ENCODE results near the gene LRCH1.

LRCH1 gene

GRCh38 chr13:46640843-46641242 lies 87.9 kb downstream of the LRCH1 start:
- no peak for DNase-seq

- no peak for DNase-seq
Observed at GRCh38 chr13:46641274-46642081, 88.5 kb downstream of the LRCH1 start.

GRCh38 chr13:46642254-46642653 lies 89.3 kb downstream of the LRCH1 start:
- no peak for DNase-seq

DNA sequence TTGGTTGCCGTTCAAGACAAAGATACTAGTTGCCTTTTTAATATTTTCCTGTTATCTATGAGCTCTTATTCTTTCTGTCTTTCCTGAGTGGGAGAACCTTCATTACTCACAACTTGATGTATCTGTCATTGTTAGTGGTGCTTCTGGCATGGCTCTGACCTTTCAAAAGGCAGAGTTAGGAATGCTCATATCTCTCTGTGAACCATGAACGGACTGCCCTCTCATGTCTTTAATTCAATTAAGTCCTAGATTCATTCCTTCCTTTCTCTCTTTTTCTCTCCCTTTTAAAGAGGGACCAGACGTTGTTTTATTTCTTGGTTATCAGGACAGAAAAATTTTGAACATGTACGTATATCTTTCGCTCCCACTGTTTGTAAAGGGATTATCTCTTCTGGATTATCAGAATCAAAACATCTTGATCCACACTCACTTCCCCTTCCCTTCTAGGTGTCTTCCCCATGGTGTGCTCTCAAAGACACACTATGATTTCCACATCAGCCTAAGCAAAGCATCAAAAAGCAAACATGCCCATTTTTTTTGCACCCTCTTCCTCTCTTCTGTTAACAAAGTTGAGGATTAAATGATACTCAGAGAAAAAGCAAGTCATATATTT lies 90.3 kb downstream of the LRCH1 start:
- no peak for DNase-seq

DNA sequence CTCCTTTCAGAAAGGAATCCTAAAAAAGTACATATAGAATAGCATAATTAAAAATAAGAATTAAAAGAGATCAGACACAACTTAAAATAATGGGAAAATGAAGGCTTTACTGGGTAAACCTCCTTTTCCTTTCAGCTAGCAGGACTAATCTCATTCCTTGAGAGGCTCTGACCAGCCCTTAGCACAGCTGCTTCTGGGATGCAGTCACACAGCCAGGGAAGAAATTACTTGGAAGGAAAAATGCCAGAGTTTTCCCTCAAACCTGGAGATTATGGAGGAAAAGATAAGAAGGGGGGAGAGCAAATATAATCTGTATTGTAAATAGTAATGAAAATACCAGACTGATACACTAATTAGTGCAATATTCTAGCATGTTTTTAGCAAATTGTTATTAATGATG lies 91.8 kb downstream of the LRCH1 start:
- no peak for DNase-seq

DNA sequence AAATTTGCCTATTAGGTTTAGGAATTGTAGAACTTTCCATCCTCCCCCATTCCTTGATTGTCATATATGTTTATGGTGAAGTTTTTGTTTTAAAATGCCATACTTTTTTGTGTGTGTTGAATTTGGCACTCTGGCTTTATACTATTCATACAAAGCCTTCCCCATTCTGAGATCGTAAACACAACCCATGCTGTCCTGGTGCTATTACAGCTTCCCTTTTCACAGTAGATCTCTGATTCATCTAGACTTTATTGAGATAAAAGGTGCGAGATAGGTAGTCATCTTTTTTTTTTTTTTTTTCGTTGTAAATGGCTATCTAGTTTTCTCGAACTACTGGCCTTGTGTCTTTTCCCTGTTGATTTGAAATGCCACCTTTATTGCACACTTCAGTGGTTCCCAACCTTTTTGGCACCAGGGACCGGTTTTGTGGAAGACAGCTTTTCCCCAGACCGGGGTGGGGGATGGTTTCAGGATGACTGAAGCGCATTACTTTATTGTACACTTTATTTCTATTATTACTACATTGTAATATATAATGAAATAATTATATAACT lies 94.6 kb downstream of the LRCH1 start:
- DNase-seq, result no peak

DNA sequence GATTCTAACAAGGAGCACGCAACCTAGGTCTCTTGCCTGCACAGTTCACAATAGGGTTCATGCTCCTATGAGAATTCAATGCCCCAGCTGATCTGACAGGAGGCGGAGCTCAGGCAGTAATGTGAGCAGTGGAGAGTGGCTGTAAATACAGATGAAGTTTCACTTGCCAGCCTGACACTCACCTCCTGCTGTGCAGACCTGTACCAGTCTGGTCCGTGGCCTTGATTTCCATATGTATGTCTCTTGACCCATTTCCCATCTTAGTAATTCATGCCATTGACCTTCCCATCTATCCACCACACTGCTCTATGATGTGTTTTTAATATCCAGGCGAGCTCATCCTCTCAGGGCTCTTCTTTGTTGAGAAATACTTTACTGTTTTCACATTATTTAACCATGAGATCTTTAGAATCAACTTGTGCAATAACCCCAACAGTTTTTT lies 95.2 kb downstream of the LRCH1 start:
- DNase-seq, result peak; percentile 79

DNA sequence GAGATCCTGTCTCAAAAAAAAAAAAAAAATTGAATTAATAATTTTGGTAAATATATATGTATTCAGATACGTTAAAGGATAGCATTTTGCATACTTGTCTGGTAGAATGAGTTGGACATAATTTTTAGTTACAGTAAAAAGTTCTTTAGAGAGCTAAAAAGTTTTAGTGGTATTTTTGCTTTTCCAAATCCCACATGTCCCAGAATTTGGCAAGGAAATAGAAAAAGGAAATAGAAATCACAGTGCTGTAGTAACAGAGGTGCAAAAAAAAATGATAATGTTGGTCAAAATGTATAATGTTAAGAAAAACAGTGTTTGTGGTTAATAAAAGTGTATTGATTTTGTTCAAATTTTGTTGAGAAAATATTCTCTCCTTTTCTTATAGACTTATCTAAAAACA lies 96.8 kb downstream of the LRCH1 start:
- no peak for DNase-seq

- DNase-seq, result no peak
Observed at GRCh38 chr13:46654951-46655350, 102.0 kb downstream of the LRCH1 start.

DNA sequence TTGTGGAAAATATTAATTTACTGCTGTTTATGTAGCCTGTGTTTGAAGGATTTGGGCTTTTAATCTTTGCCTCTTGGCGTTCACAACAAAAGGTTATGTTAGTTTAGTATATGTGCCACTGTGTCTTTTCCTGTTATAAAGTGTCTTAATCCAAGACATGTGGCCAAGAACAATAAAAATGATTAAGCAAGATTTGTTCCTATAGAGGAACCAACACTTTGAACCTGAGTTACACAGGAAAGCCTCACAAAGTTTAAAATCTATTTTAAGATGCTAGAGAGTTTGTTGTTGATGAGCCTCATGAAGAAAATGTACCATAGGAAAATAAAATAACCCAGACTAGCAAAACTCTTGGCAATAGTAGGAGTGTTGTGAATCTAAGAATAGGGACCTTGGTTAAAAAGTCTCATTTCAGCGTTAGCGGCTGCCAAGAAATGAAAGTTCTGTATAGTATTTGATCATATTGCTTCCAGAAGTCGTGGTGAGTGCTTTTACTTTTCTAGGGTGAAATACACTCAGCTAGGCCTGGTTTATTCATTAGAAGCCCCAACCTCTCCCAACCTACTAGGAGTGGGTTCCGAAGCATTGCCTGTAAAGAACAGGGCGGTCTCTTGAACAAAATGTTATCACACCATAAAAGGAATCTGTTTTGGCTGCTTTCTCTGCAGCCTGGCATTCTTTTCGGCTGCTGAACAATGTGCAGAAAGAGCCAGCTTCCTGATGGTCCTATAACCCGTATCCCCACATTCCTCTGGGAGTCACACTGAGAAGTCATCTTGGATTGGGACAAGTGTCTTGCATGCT lies 102.6 kb downstream of the LRCH1 start:
- peak; percentile 89 for DNase-seq

DNA sequence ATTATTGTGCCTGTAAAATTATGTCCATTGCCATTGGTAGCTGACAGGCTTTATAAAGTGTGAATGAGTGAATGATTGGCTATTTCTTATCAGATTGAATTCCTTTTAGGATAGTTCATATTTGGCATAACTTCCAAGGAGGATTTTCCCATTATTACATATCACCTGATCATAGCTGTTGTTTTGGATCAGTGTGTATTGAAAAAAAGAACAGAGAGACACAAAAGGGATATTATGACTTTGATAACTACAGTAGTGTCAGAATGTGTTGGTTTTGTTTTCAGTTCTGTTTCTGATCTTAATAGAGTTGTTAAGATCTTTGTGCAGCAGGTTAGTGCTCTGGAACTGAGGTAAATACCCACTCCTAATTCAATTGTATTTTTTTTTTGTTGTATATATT lies 103.8 kb downstream of the LRCH1 start:
- no peak for DNase-seq

- DNase-seq, result no peak
Observed at GRCh38 chr13:46659413-46660065, 106.6 kb downstream of the LRCH1 start.

DNA sequence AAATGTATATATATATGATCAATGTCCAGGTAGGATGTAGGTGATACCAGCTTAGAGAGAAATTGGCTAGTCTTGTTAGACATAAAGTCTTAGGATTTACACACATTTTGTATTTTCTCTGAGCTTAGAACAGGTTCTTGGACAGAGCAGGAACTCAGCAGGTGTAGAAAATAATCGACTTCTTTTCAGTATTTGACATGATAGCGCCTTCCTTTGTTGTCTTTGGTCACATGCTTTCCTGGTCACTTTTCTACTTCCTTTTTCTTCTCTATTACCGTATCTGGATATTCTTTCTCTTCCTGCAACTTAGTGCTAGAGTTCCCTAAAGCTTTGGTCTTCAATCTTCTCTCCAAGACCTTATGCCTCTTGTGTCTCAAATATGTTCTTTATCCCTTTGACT lies 107.4 kb downstream of the LRCH1 start:
- DNase-seq, result no peak

GRCh38 chr13:46660857-46661256 lies 107.9 kb downstream of the LRCH1 start:
- DNase-seq, result no peak

DNA sequence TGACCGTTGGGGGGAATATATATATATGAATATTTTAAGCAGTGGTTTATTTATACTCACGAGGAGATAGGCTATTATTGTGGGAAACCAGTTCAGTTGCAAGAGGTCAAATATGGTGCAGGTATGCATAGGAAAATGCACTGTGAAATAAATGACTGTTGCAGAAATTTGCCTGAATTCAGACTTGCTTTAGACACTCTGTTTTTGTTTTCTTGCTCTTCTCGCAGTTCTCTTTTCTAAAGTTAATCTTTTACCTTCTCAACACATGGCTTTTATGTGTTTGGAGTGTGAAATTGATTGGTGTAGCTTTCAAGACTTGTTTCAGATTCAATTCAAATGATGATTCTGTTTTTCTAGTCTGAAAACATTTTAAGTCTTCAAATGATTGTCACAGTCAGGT lies 109.7 kb downstream of the LRCH1 start:
- no peak for DNase-seq

DNA sequence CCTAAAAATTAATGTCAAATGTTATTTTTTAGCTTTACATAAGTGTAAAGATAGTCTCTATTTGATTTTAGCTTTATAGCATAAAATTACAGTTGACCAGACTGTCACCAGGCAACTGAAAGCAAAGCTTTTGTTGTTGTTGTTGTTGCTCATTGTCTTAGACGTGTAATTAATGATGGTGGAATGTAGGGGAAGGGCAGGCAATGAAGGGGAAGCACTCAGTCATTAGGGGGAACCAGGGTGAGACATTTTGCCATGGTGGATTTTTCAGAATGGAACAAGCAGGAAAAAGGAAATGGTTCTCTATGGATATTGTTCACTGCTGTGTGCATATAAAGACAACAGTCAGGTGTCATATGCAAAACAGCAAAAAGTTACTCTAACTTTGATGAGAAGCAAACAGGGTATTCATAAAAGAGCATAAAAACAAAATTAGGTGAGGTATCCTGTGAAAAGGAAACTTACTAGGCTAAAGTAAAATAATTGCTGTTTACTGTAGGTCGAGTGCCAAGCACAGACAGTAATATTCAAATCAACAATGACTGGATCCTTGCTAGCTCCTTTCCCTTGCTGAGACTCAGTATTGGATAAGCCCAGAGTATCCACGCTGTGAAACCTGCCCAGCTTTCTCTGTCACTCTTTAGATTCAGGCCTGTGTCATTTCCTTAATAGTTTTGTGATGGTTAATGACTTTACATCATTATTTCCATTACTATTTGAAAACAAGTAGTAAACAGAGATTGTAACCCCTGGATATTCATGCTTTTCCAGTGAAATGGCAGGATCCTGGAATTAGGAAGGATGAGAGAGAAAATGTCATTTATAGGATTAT lies 110.5 kb downstream of the LRCH1 start:
- DNase-seq, result no peak

- DNase-seq, result no peak
Observed at GRCh38 chr13:46664195-46664594, 111.2 kb downstream of the LRCH1 start.

DNA sequence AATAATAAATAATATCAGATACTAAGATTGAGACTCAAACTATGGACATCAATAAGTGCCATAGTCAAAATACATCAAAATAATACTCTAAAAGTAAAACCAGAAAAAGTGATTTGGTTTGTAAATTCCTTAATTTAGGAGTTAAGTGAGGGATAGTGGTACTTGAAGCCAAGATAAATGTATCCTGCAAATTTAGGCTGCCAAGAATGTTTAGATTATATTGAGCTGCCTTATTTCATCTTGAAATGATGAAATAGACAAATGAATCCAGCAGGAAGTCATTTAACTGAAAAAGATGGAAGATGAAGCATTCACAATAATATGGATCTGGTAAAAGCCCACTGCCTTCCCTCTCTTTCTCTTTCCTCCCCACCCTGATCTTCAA lies 112.3 kb downstream of the LRCH1 start:
- DNase-seq, result no peak

- peak; percentile 85 for DNase-seq
Observed at GRCh38 chr13:46665633-46666482, 112.9 kb downstream of the LRCH1 start.

DNA sequence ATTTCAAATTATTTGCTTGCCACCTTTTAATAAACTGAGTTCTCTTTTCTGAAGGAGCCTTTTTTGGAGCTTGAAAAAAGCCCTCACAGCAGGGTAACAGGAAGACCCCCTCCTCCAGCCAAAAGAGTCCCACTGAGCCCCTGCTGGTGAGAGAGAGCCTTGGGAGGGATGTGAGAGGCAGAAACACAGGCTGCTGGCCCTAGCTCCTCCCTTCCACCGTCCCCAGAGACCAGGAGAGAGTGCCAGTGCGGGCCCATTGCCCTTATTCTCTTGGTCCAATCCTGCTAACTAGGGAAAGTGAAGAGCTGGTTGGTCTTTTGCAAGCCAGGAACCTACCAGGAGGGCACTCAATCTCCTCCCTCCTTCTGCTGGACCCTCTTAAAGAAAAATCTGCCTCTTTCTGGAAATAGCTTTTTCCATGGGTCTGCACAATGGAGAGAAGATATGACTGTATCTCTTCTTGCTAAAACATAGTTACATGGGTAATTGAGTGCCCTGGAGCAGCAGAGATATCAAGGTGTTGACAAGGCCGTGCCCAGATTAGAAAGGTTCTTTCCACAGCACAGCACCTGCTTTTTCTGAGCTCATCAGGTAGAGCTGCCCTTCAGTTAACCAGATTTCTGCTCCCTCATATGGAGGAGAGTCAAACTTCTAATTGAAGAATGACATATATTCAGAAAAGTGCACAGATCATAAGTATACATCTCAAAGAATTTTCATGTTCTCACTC lies 113.9 kb downstream of the LRCH1 start:
- no peak for DNase-seq

All from islet precursor cell (in vitro differentiated cells).